GM18870 (cell line): Measurements from ENCODE around the gene RPL31.

ENCODE experiments used
- ATAC-seq: cut with Tn5 transposase; IDR thresholded peaks from one replicate; pipeline ENCODE4 v1.9.1; 2021; ENCODE audit warnings: moderate library complexity; ENCODE audit not compliant: unreplicated experiment

The RPL31 gene

DNA sequence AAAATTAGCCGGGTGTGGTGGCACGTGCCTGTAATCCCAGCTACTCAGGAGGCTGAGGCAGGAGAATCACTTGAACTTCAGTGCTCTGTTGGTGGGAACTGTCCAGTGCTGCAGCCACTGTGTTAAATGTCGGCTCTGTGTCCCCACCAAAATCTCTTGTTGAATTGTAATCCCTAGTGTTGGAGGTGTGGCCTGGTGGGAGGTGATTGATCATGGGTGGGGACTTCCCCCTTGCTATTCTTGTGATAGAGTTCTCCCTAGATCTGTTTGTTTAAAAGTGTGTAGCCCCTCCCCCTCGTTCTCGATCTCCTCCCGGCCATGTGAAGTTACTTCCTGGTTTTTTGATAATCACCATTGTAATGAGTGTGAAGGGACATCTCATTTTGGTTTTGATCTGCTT is 9.8 kb upstream of the RPL31 start:
- no peak for ATAC-seq

DNA sequence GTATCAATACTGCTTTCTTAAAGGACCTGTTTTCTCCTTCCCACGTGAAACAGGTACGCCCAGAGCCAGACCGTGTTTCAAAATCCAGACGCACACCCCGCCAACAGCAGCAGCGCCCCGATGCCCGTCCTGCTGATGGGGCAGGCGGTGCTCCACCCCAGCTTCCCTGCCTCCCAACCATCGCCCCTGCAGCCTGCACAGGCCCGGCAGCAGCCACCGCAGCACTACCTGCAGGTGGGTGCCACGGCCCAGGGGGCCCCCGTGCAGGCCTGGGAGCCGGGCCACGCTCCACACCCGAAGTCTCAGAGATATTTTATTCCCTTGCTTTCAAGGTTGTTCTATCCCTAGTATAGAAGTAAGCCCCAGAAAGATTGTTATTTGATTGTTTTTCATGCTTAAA is 8.8 kb upstream of the RPL31 start:
- ATAC-seq, result no peak

DNA sequence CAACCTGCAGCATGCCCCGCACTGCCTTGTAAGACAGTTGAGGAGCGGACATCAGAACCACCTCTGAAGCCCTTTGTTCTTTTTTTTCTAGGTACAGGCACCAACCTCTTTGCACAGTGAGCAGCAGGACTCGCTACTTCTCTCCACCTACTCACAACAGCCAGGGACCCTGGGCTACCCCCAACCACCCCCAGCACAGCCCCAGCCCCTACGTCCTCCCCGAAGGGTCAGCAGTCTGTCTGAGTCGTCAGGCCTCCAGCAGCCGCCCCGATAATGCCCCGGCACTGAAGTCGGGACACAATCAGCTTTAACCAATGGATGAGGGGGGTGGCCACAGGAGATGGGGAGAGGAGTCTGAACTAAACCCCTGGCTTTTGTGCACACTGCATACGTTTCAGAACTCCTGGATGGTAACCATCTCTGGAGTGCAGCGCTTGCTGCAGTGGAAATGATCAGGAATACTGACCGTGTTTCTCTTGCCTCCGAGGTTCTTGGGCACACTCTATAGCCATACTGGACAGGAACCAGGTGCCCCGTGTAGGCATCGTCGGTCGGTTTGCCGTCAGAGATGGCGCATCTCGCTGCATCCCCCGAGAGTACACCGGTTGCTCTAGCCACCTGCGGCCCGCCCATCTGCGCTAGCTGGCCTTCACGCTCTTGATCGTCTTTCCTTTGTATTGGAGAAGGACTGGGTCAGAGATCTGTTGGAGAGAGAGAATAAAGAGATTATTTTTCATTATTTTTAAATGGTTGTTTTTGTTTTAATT is 6.6 kb upstream of the RPL31 start:
- ATAC-seq, result no peak

DNA sequence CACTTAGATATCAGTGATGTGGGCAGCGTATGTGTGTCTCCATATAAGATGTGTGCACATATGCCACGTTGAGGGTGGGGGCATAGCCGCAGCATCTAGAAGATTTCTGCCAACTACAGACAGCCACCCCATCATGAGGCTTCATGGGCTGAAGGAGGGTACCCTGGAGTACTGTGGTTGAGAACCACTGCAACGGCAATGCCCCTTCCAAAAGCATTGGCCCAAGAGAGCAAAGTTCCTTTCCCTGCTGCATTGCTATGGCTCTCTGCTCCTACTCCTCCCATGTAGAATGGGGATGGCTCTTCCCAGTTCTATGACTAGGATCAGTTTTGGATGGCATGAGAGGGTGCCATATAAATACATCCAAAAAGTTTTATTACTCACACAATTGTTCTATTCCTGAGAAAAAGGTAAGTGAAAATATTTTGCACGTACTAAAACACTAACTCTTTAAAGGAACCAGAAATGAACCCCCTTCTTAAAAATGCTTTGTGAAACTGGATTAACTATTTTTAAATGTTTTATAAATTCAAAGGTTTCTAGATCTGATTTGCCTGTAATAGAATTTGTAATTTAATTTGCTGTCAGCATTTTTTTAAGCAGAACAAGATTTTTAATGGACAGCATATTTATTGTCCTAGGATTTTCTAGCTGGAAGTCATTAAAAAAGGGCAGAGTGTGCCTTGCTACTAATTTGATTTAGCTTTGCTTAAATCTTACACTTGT is 4.4 kb upstream of the RPL31 start:
- ATAC-seq, result no peak

DNA sequence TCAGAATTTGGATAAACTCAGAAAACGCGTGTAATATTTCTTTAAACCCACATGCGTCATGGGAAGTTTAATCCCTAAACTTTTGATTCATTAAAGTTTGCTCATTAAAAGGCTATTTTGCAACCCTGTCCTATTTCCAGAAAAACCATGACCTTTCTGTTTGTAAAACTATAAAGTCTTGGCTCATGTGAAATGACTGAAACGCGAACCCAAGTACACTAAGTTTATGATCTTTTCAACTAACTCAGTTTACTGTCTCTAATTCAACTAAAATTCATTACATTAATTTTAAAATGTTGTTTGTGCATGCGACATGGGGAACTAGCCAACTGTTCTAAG is 3.9 kb upstream of the RPL31 start:
- ATAC-seq, result no peak

DNA sequence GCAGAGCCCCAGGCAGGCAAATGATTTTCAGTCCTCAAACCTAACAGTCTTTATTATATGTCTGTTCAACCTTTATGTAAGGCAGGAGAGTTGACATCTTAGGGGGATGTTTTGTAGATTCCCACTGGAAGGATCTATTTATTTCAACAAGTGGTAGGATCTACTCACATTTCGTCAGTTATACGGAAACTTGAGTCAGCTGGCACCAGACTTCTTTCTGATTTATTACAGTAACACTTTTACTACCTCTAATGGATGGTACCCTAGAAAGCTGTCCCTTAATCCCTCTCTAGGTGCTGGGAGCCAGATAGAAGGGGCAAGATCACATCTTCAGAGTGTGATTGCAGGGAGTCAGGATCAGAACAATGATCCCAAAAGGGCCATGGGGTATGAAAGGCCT is 2.1 kb upstream of the RPL31 start:
- ATAC-seq, result no peak

DNA sequence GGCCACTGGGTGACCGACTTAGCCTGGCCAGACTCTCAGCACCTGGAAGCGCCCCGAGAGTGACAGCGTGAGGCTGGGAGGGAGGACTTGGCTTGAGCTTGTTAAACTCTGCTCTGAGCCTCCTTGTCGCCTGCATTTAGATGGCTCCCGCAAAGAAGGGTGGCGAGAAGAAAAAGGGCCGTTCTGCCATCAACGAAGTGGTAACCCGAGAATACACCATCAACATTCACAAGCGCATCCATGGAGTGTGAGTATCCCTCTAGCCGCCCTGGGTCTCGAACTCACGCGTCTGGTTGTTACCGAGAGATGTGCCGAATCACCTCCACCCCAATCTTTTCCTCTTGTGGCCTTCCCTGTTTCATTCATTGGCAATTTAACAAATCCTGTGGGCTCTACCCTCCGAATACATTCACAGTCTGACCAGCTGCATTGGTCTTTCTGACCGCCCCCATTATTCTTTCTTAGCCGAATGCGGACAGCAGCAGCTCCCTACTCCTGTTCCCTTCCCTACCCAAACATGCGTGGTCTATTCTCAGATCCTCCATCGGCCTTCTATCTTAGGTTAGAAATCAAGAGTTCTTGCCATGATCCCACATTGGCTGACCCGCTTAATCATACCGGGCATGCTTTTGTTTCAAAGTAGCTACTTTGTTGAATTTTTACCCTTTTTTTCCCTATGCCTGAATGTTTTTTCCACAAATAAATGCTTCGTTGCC is 631 bp downstream of the RPL31 start:
- no peak for ATAC-seq

DNA sequence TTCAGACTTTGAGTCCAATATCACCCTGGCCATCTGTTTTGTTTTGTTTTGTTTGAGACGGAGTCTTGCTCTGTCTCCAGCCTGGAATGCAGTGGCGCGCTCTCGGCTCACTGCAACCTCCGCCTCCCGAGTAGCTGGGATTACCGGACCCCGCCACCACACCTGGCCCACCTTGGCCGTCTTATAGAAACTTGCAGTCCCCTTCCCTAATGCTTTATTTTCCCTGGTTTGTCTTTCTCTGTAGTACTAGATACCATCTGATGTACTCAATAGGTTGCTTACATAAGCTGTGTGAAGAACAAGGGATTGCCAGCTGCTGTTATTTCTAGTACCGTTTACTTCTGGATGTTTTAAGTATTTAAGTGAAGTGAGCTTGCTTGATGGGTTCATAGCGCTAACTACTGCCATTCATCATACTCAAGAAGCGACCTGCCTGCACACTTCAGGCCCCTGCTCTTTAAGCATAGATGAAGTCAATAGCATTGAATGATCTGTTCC is 1.2 kb downstream of the RPL31 start:
- no peak for ATAC-seq

DNA sequence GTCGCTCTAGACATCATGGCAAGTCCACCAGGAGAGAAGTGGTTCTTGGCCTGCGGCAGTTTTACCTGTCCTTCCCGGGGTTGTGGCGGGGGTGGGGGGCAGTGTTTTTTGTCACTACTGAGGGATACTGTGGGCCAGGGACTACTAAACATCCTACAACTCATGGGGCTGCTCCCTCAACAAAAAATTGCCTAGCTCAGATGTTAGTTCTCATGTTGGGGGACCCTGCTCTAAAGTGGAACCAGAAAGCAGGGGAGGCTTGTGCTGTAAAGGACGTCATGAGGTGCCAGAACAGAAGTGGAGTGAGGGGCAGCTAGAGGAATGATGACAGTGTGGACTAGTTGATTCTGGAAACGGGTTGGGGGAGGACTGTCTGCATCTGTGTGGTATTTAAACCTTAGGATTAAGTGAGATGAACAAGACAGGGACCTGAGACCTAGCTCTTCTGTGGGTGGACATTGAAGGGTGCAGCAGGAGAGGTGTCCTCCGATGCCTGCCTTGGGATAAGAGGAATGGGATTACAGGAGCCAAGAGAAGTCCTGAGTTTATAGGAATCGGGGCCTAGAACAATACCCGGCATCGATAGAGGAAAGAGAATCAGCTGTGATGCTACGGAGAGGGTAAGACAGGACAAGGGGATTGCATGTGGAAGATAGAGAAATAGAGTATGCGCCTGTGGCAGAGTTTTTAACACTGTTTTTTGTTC is 2.7 kb downstream of the RPL31 start:
- ATAC-seq, result no peak

DNA sequence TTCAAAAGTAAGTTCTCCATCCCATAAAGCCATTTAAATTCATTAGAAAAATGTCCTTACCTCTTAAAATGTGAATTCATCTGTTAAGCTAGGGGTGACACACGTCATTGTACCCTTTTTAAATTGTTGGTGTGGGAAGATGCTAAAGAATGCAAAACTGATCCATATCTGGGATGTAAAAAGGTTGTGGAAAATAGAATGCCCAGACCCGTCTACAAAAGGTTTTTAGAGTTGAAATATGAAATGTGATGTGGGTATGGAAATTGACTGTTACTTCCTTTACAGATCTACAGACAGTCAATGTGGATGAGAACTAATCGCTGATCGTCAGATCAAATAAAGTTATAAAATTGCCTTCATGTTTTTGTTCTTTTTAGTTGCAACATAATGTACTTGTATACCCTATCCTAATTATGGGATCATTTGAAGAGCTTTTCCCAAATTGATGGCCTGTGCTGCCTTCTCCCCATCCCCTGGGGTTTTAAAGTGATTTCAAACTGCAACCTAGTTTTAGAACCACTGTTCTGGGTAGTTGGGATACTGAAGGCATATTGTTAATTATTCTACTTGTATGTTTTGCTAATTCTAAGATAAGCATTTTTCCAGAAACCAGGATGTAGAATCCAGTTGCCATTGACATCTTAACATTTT is 4.1 kb downstream of the RPL31 start:
- no peak for ATAC-seq

DNA sequence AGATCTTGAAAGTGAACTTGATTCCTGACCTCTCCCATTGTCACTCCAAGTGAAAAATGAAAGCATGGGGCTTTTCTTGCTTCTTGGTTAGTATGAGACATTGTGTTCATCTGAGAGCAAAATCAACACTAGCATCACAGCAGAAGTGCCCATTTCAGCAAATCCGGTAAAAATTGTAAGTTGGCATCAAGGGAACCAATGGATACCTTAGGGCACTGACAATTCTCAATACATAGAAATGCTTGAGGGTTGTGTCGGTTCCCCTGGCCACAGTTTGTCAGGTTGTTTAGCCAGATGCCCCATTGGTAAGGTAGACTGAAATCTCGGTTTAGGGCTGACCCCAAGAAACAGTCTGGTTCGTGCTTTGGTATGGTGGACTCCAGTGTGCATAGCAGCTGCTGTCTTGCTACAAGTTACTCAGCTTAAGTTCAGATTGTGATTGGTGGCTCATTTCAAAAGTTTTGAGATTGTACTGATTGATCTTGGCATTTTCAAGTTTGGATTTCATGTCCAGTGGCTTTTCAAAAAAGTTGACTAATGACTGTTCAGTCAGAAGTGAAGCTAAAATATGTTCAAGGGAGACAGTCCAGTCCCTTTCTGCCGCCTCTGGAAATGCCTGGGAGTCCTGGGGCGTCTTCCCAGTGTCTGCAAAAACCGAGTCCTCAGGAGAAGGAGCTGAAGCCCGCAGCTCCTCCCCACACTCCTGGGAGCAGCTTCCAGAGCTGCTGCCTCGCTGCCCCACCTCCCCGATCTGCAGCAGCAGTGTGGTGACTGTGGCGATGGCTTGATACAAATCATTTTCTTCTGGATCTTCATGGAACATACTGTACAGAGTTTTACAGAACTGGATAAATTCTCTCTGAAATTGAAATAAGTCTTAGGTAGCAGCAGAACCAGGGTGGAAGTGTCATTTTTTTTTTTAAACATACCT is 5.6 kb downstream of the RPL31 start:
- ATAC-seq, result no peak

DNA sequence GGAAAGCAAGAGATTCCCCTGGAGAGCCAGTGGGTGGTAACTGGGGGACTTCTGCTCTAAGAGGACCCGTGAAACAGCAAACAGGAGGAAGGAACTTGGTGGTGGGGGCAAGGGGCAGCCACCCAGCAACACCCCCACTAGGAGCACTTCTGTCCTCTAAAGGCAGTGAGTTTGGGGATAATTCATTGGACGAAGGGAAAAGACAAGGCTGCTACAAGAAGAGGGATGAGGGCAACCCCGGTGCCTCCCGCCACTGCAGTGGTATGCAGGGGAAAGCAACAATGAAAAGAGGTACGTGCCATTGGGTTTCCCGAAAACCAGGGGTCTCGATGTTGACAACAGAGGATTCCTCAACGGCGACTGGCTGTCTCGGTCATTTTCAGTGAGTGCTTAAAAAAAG is 9.1 kb downstream of the RPL31 start:
- no peak for ATAC-seq

DNA sequence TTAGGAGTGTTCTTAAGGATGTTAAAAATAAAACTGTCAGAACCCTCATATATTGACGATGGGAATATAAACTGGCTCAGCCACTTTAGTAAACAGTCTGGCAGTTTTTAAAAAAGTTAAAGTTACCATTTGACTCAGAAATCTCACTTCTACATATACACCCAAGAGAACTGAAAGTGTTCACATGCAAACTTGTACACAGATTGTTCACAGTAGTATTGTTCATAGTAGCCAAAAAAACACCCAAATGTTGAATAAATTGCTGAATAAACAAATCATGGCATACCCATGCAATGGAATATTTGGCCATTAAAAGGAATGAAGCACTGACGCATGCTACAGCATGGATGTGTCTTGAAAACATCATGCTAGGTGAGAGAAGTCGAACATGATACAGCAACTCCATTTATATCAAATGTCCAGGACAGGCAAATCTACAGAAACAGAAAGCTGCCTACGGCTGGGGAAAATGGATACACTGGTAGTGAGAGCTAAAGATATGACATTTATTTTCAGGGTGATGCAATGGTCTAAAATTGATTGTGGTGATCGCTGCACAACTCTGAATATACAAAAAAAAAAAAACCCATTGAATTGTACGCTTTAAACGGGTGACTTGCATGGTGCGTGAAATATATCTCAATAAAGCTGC is 10.1 kb downstream of the RPL31 start:
- ATAC-seq, result peak; percentile 95

DNA sequence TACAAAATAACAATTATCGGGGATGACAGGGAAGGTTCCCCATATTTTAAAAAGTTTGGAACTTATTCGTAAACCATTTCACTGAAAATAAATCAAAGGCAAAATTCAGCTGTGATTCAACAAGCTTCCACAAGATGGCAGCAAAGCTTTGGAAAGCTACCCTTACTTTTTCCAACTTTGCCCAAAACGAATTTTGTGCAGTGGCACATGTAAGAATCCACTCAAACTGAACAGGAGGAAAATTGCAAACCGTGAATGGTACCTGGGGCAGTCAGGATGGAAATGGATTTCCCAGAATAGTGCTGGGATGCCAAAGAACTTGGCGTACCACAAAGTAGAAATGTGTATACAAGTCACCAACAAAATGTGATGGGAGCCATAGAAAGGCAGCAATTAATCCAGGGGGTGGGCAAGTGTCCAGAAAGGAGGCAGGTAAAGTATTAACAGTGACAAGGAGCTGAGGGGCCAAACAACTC is 10.7 kb downstream of the RPL31 start:
- no peak for ATAC-seq

DNA sequence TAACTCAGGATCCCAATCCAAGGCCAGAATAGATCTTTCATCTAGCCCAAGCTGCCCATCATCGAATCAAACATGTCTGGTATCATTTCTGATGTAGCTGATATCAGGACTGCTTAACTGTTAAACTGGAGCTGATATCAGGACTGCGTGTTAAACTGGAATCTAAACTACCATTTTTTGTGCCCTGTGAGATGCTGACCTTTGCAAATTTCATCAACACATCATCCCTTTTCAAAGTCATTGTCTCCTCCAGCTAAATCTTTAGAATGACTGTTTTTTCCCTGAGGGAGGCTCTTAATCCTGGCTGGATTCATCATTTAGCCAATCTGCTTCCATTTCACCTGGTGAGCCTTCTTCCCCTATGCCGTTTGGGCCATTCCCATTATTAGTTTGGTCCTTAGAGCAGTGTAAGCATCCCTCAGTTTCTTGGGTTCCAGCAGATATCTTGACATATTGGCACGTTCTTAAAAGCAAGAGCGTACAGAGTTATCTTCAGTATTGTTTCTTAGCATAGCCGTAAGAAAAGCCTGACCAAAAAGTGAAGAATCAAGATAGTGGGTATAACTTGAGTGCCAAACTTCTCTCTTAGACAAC is 12.3 kb downstream of the RPL31 start:
- no peak for ATAC-seq

DNA sequence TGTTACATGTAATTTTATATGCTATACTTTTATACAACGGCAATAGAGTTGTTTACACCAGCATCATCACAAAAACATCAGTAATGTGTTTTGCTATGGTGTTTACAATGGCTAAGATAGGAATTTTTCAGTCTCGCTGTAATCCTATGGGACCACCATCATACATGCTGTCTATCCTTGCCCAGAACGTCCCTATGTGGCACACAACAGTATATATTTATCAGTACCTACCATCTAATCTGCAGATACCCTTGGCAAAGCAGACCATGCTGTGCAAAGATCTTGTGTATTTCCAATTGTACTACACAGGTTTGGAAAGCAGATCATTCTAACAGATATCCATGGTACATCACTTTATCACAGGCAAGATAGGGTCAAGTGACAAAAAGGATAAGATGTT is 15.3 kb downstream of the RPL31 start:
- no peak for ATAC-seq

DNA sequence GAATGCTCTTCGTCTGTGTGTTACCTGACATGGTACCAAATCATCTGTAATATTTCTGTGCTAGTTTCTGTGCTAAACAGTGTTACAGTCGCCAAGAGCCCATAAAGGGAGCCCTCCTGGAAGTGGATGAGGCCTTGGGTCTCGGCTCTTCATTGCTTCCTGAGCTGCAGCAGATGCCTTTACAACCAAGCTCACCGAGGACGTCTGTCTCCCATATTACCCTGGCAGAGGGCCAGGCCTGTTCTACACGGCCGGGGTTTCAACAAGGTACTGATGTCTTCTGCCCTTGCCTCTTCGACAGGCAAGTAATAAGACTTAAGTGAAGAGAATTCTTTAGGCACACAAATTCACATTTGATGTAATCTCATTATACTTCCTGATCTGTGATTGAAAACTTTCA is 16.8 kb downstream of the RPL31 start:
- no peak for ATAC-seq

DNA sequence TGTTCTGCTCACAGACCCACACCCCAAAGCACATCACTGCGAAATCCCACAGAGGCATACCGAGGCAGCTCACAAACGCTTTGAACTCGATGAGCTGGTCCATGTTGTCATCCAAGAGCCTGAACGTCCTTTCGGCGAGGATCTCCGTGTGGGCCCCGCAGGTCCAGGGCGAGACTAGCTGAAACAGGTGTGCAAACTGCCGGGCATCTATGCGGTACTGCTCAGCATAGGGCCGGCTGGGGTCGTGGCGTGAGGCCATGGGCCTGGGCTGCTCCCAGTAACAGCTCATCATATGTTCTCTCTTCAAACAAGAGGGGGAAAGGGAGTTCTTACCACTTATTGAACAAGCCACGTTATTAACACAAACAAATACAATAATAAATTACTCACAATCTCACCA is 20.1 kb downstream of the RPL31 start:
- no peak for ATAC-seq
